ENCODE data around the gene TXNL4B. TPM values are rescaled to one million over a fixed set of nuclear protein-coding genes. Genes with fewer than 3 reads are reported as not detected.

Gene TXNL4B
- total and polyA plus RNA-seq, 9 of the 15 experiments (the other 6 are each of a cell fraction or from before 2014, with no cell fraction given): 11.9 to 38.0 (median 22.3) TPM

- no peak; the same call in 1 of the 2 replicates for TF ChIP-seq CREB3 (tag; conservative IDR thresholded peaks at IDR 0.05; ENCODE audit: low read depth)
- TF ChIP-seq HMG20A (CRISPR knock-in tag; conservative IDR thresholded peaks at IDR 0.05): no peak
- no peak for TF ChIP-seq FOXJ3 (CRISPR knock-in tag; IDR thresholded peaks at IDR 0.05)
- no peak for TF ChIP-seq STAG1 (CRISPR knock-in tag; IDR thresholded peaks at IDR 0.05; ENCODE audit: borderline replicate concordance)
- no peak for TF ChIP-seq NR1H2 (CRISPR knock-in tag; IDR thresholded peaks at IDR 0.05)
- TF ChIP-seq ZNF717 (CRISPR knock-in tag; IDR thresholded peaks at IDR 0.05): no peak
- peak; percentile 81 for TF ChIP-seq CXXC5 (CRISPR knock-in tag; IDR thresholded peaks at IDR 0.05)
- no peak for TF ChIP-seq E2F5 (CRISPR knock-in tag; IDR thresholded peaks at IDR 0.05)
- TF ChIP-seq CHD4 (IDR thresholded peaks at IDR 0.05; ENCODE audit: insufficient read depth, insufficient replicate concordance, low read depth, low read length, poor library complexity, severe bottlenecking): no peak
- TF ChIP-seq ZNF274 (IDR thresholded peaks at IDR 0.05; ENCODE audit: borderline replicate concordance, low read depth, low read length): no peak
- 0 out of 2 replicates have a peak, but pooled peaks have one; percentile 30 for TF ChIP-seq CTBP1 (IDR thresholded peaks at IDR 0.05; ENCODE audit: borderline replicate concordance)
- TF ChIP-seq ZNF217 (CRISPR knock-in tag; IDR thresholded peaks at IDR 0.05): no peak
- no peak for TF ChIP-seq ZNF24 (IDR thresholded peaks at IDR 0.05)
- TF ChIP-seq TRIM28 (IDR thresholded peaks at IDR 0.05): no peak
- TF ChIP-seq SMAD3 (CRISPR knock-in tag; conservative IDR thresholded peaks at IDR 0.05): no peak
- TF ChIP-seq EP300 (IDR thresholded peaks at IDR 0.05; ENCODE audit: low read length): 0 out of 2 replicates have a peak, but pooled peaks have one; percentile 32
- TF ChIP-seq ZNF232 (CRISPR knock-in tag; IDR thresholded peaks at IDR 0.05): no peak; the same call in 1 of the 2 replicates
- TF ChIP-seq ZNF316 (IDR thresholded peaks at IDR 0.05): no peak
- no peak for TF ChIP-seq HNRNPK (IDR thresholded peaks at IDR 0.05; ENCODE audit: low read depth, low read length, poor library complexity, severe bottlenecking)
- TF ChIP-seq MTA2 (IDR thresholded peaks at IDR 0.05; ENCODE audit: low read depth): no peak
- no peak for TF ChIP-seq ZFP30 (CRISPR knock-in tag; IDR thresholded peaks at IDR 0.05; ENCODE audit: borderline replicate concordance)
- TF ChIP-seq ZNF197 (CRISPR knock-in tag; IDR thresholded peaks at IDR 0.05; ENCODE audit: low read depth): no peak
- no peak for TF ChIP-seq YBX1 (IDR thresholded peaks at IDR 0.05)
- TF ChIP-seq MTA1 (IDR thresholded peaks at IDR 0.05; ENCODE audit: borderline replicate concordance): no peak
- no peak for TF ChIP-seq ZNF583 (CRISPR knock-in tag; IDR thresholded peaks at IDR 0.05)
- TF ChIP-seq RBM14 (IDR thresholded peaks at IDR 0.05; ENCODE audit: borderline replicate concordance, insufficient read depth, low read depth, low read length): no peak
- TF ChIP-seq MAZ (CRISPR knock-in tag; conservative IDR thresholded peaks at IDR 0.05 in 1 of 2, IDR thresholded peaks at IDR 0.05 in 1 of 2): peak; percentile 66 to 82
- no peak for TF ChIP-seq ZFP1 (CRISPR knock-in tag; IDR thresholded peaks at IDR 0.05)
Measured at GRCh38 chr16:72093448-72094265, at the start of gene TXNL4B, which contains the start of gene DHX38 (continued).
